HG02763 (cell line): ENCODE measurements around the gene METTL25.

Source experiments
- ATAC-seq: cut with Tn5 transposase; IDR thresholded peaks from one replicate; pipeline ENCODE4 v1.9.1; 2021; ENCODE audit warnings: mild to moderate bottlenecking, moderate library complexity; ENCODE audit not compliant: unreplicated experiment

The METTL25 gene

GRCh38 chr12:82406651-82407050 is 48.3 kb downstream of the METTL25 start:
- ATAC-seq: no peak

GRCh38 chr12:82407481-82407880 is 49.2 kb downstream of the METTL25 start:
- ATAC-seq: no peak

GRCh38 chr12:82408844-82409243 is 50.5 kb downstream of the METTL25 start:
- ATAC-seq: no peak

GRCh38 chr12:82411546-82412230 is 53.4 kb downstream of the METTL25 start:
- ATAC-seq: no peak

- no peak for ATAC-seq
These were observed 53.9 kb downstream of the METTL25 start for GRCh38 chr12:82412246-82412645.

GRCh38 chr12:82414044-82414443 is 55.7 kb downstream of the METTL25 start:
- no peak for ATAC-seq

GRCh38 chr12:82414926-82415325 is 56.6 kb downstream of the METTL25 start:
- ATAC-seq: no peak

- ATAC-seq: no peak
These were observed 57.1 kb downstream of the METTL25 start for GRCh38 chr12:82415402-82415801.

GRCh38 chr12:82425241-82425640 is 66.9 kb downstream of the METTL25 start:
- no peak for ATAC-seq

GRCh38 chr12:82426081-82426480 is 67.8 kb downstream of the METTL25 start:
- no peak for ATAC-seq

- ATAC-seq: no peak
These were observed 68.3 kb downstream of the METTL25 start for GRCh38 chr12:82426586-82426985.

- no peak for ATAC-seq
These were observed 72.3 kb downstream of the METTL25 start for GRCh38 chr12:82430541-82431145.

GRCh38 chr12:82434392-82434911 is 76.1 kb downstream of the METTL25 start:
- ATAC-seq: no peak

GRCh38 chr12:82436354-82436753 is 78.0 kb downstream of the METTL25 start:
- ATAC-seq: no peak

GRCh38 chr12:82437744-82438143 is 79.4 kb downstream of the METTL25 start:
- ATAC-seq: no peak

- peak; percentile 53 for ATAC-seq
These were observed 80.0 kb downstream of the METTL25 start for GRCh38 chr12:82438356-82438755.

GRCh38 chr12:82440885-82441284 is 82.6 kb downstream of the METTL25 start:
- ATAC-seq: no peak

- ATAC-seq: no peak
These were observed 90.7 kb downstream of the METTL25 start for GRCh38 chr12:82448911-82449578.

GRCh38 chr12:82456633-82457032 is 98.3 kb downstream of the METTL25 start:
- no peak for ATAC-seq

- no peak for ATAC-seq
These were observed 99.8 kb downstream of the METTL25 start for GRCh38 chr12:82458101-82458500.

GRCh38 chr12:82461393-82461792 is 103.1 kb downstream of the METTL25 start:
- no peak for ATAC-seq

- no peak for ATAC-seq
These were observed 103.5 kb downstream of the METTL25 start for GRCh38 chr12:82461836-82462235.
